Erythroblast (primary cell): Measurements from ENCODE around the gene RTL5.

Experiments used
- GATA1 ChIP-seq: IDR thresholded peaks from 2 replicates; pipeline ENCODE4 v1.6.1; 2011; ENCODE audit warnings: low read depth, mild to moderate bottlenecking, control low read depth, low read length, moderate library complexity
- POLR2A ChIP-seq: IDR thresholded peaks from 2 replicates; pipeline ENCODE4 v1.6.1; 2011; ENCODE audit warnings: mild to moderate bottlenecking, low read length

DNA sequence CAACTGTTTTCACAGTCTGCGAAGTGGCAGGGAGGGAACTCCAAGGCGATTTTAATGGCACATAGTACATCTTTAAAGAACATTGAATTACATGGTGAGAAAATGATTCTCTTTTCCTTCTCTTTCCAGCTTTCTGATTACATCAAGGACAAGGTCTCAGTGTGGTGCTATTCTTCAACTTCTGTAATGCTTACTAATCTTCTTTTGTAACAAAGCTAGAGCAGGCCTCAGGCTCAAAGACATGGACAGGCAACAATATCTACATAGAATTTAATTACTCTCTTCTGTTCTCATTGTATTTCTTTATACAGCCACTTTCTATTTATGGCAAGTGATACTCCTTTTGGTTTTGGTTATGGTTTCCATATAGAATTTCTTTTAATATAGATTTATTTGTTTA, 48.4 kb downstream of the RTL5 start:
- TF ChIP-seq POLR2A = no peak
- TF ChIP-seq GATA1 = no peak
